SJCRH30 (cell line): Measurements from ENCODE around the gene OR10A5. TPM values are rescaled to one million over a fixed set of nuclear protein-coding genes. Genes with fewer than 3 reads are reported as not detected.
A peak's percentile ranks its signal among the peaks of the same experiment; 100 is the strongest.
"Not testable (repeated sequence)": the region's sequence is repeated elsewhere in the genome, so short reads cannot be mapped to it uniquely, and the experiment has no call there.

Experiments
- DNase-seq, 2 experiments: peaks; one replicate each; pipeline ENCODE4 v3.0.0-alpha.2; 2015 to 2020
- H3K27ac ChIP-seq: fragments of 250-450 bp; sonication (Bioruptor Pico); 2 replicates; pipeline ENCODE4 v1.5.1; 2020; ENCODE audit warnings: mild to moderate bottlenecking, moderate library complexity
- H3K27me3 ChIP-seq: fragments of 250-450 bp; sonication (Bioruptor Pico); 2 replicates; pipeline ENCODE4 v1.5.1; 2020; ENCODE audit warnings: mild to moderate bottlenecking, moderate library complexity
- H3K36me3 ChIP-seq: fragments of 250-450 bp; sonication (Bioruptor Pico); 2 replicates; pipeline ENCODE4 v1.5.1; 2020; ENCODE audit warnings: mild to moderate bottlenecking, moderate library complexity
- H3K4me1 ChIP-seq: fragments of 250-450 bp; sonication (Bioruptor Pico); 2 replicates; pipeline ENCODE4 v1.5.1; 2020; ENCODE audit warnings: mild to moderate bottlenecking, moderate library complexity
- H3K4me3 ChIP-seq: fragments of 250-450 bp; sonication (Bioruptor Pico); 2 replicates; pipeline ENCODE4 v1.5.1; 2020; ENCODE audit warnings: mild to moderate bottlenecking, moderate library complexity
- H3K9me3 ChIP-seq: fragments of 250-450 bp; sonication (Bioruptor Pico); replicated peaks from 2 replicates; pipeline ENCODE4 v1.5.1; 2020; ENCODE audit warnings: mild to moderate bottlenecking, moderate library complexity
- total RNA-seq: library from RNA; depleted of rRNA; stranded (reverse); fragments of >200 nt; shearing (Covaris generic); gene quantifications from 2 replicates; pipeline ENCODE4 v1.2.3, GENCODE V29; 2014; rRNA removed

Gene OR10A5
- not detected in 2 replicates for total RNA-seq

- Histone ChIP-seq H3K27ac (no peak within 1 kb of the TSS), H3K9me3 (no peaks in the 10 kb centered on the region), H3K4me3 (no peak within 1 kb of the TSS), H3K27me3 (no peaks in the 10 kb centered on the region), H3K4me1 (no peaks in the 10 kb centered on the region), H3K36me3 (no peaks in the 10 kb centered on the region)
- no peak for DNase-seq
Measured at GRCh38 chr11:6845383-6845782, at the start of gene OR10A5. TSS of gene OR10A5 (plus strand) at chr11:6845683. CDS start at chr11:6845683, 0 bp downstream.

GRCh38 chr11:6799402-6799801 lies 46.1 kb upstream of the OR10A5 start, which contains the start of gene OR6A2:
TSS of gene OR6A2 (minus strand) at chr11:6799689. CDS start at chr11:6795708, 3,981 bp downstream.
- no peaks in the 10 kb centered on the region for H3K36me3 ChIP-seq
- no peaks in the 10 kb centered on the region for H3K4me1 ChIP-seq
- DNase-seq: no peak
- H3K27ac ChIP-seq: no peak within 1 kb of the TSS
- no peaks in the 10 kb centered on the region for H3K9me3 ChIP-seq
- no peaks in the 10 kb centered on the region for H3K27me3 ChIP-seq
- no peak within 1 kb of the TSS for H3K4me3 ChIP-seq

- not testable (repeated sequence) for H3K36me3 ChIP-seq, H3K27ac ChIP-seq, DNase-seq, H3K4me1 ChIP-seq, H3K27me3 ChIP-seq, H3K9me3 ChIP-seq, H3K4me3 ChIP-seq
Measured at GRCh38 chr11:6801075-6801474, 44.4 kb upstream of the OR10A5 start.

GRCh38 chr11:6812390-6813005 lies 33.0 kb upstream of the OR10A5 start:
- Histone ChIP-seq H3K27ac (no peak overlapping the region), H3K4me3 (no peak overlapping the region), H3K4me1 (no peaks in the 10 kb centered on the region), H3K36me3 (no peaks in the 10 kb centered on the region), H3K27me3 (no peaks in the 10 kb centered on the region), H3K9me3 (no peaks in the 10 kb centered on the region)
- DNase-seq: peak; percentile 17 to 66

- no peaks in the 10 kb centered on the region for H3K9me3 ChIP-seq
- no peaks in the 10 kb centered on the region for H3K4me1 ChIP-seq
- H3K36me3 ChIP-seq: no peaks in the 10 kb centered on the region
- DNase-seq: no peak
- no peaks in the 10 kb centered on the region for H3K27me3 ChIP-seq
- no peak overlapping the region for H3K4me3 ChIP-seq
- no peak overlapping the region for H3K27ac ChIP-seq
Measured at GRCh38 chr11:6813656-6814055, 31.8 kb upstream of the OR10A5 start.

GRCh38 chr11:6817694-6818093 lies 27.8 kb upstream of the OR10A5 start:
- H3K27ac ChIP-seq: no peak overlapping the region
- H3K9me3 ChIP-seq: no peaks in the 10 kb centered on the region
- H3K27me3 ChIP-seq: no peaks in the 10 kb centered on the region
- H3K4me1 ChIP-seq: no peaks in the 10 kb centered on the region
- DNase-seq: no peak
- H3K36me3 ChIP-seq: no peaks in the 10 kb centered on the region
- H3K4me3 ChIP-seq: no peak overlapping the region

GRCh38 chr11:6818967-6819366 lies 26.5 kb upstream of the OR10A5 start:
- no peaks in the 10 kb centered on the region for H3K27me3 ChIP-seq
- no peaks in the 10 kb centered on the region for H3K9me3 ChIP-seq
- no peaks in the 10 kb centered on the region for H3K4me1 ChIP-seq
- no peak overlapping the region for H3K4me3 ChIP-seq
- DNase-seq: no peak
- H3K27ac ChIP-seq: no peak overlapping the region
- H3K36me3 ChIP-seq: no peaks in the 10 kb centered on the region

GRCh38 chr11:6824136-6824823 lies 21.2 kb upstream of the OR10A5 start:
- no peaks in the 10 kb centered on the region for H3K36me3 ChIP-seq
- H3K27me3 ChIP-seq: no peaks in the 10 kb centered on the region
- no peak for DNase-seq
- no peak overlapping the region for H3K27ac ChIP-seq
- H3K4me3 ChIP-seq: no peak overlapping the region
- H3K4me1 ChIP-seq: no peaks in the 10 kb centered on the region
- H3K9me3 ChIP-seq: no peaks in the 10 kb centered on the region

- Histone ChIP-seq H3K9me3 (no peaks in the 10 kb centered on the region), H3K4me3 (no peak overlapping the region), H3K27me3 (no peaks in the 10 kb centered on the region), H3K27ac (no peak overlapping the region), H3K4me1 (no peaks in the 10 kb centered on the region), H3K36me3 (no peaks in the 10 kb centered on the region)
- DNase-seq: peak in 1 of 2 experiments; percentile 10
Measured at GRCh38 chr11:6825231-6825744, 20.2 kb upstream of the OR10A5 start.

GRCh38 chr11:6828103-6828502 lies 17.4 kb upstream of the OR10A5 start:
- H3K9me3 ChIP-seq: no peaks in the 10 kb centered on the region
- DNase-seq: no peak
- no peaks in the 10 kb centered on the region for H3K27me3 ChIP-seq
- H3K4me1 ChIP-seq: no peaks in the 10 kb centered on the region
- H3K27ac ChIP-seq: no peak overlapping the region
- no peak overlapping the region for H3K4me3 ChIP-seq
- H3K36me3 ChIP-seq: no peaks in the 10 kb centered on the region

- Histone ChIP-seq H3K36me3 (no peaks in the 10 kb centered on the region), H3K9me3 (no peaks in the 10 kb centered on the region), H3K27ac (no peak overlapping the region), H3K27me3 (no peaks in the 10 kb centered on the region), H3K4me3 (no peak overlapping the region), H3K4me1 (no peaks in the 10 kb centered on the region)
- no peak for DNase-seq
Measured at GRCh38 chr11:6833356-6833755, 12.1 kb upstream of the OR10A5 start.

GRCh38 chr11:6834021-6834420 lies 11.5 kb upstream of the OR10A5 start:
- Histone ChIP-seq H3K4me3 (no peak overlapping the region), H3K9me3 (no peaks in the 10 kb centered on the region), H3K36me3 (no peaks in the 10 kb centered on the region), H3K27ac (no peak overlapping the region), H3K4me1 (no peaks in the 10 kb centered on the region), H3K27me3 (no peaks in the 10 kb centered on the region)
- no peak for DNase-seq

- peaks cover 7% of the 10 kb centered on the region; the same call in 1 of the 2 replicates for H3K27me3 ChIP-seq
- no peak for DNase-seq
- no peaks in the 10 kb centered on the region for H3K4me1 ChIP-seq
- no peaks in the 10 kb centered on the region for H3K9me3 ChIP-seq
- no peaks in the 10 kb centered on the region for H3K36me3 ChIP-seq
- H3K27ac ChIP-seq: no peak overlapping the region
- H3K4me3 ChIP-seq: no peak overlapping the region
Measured at GRCh38 chr11:6841694-6842093, 3.8 kb upstream of the OR10A5 start.

- Histone ChIP-seq H3K27me3 (peaks cover 7% of the 10 kb centered on the region; the same call in 1 of the 2 replicates), H3K36me3 (no peaks in the 10 kb centered on the region), H3K4me3 (no peak overlapping the region), H3K27ac (no peak overlapping the region), H3K4me1 (no peaks in the 10 kb centered on the region), H3K9me3 (no peaks in the 10 kb centered on the region)
- peak in 1 of 2 experiments; percentile 5 for DNase-seq
Measured at GRCh38 chr11:6843670-6844069, 1.8 kb upstream of the OR10A5 start.

- peak; percentile 6 to 22 for DNase-seq
- no peak overlapping the region for H3K4me3 ChIP-seq
- no peak overlapping the region for H3K27ac ChIP-seq
- no peaks in the 10 kb centered on the region for H3K36me3 ChIP-seq
- no peaks in the 10 kb centered on the region for H3K9me3 ChIP-seq
- peaks cover 7% of the 10 kb centered on the region; the same call in 1 of the 2 replicates for H3K27me3 ChIP-seq
- H3K4me1 ChIP-seq: no peaks in the 10 kb centered on the region
Measured at GRCh38 chr11:6844356-6844755, 1.1 kb upstream of the OR10A5 start.
